ENCODE data around the gene MST1.

DNA sequence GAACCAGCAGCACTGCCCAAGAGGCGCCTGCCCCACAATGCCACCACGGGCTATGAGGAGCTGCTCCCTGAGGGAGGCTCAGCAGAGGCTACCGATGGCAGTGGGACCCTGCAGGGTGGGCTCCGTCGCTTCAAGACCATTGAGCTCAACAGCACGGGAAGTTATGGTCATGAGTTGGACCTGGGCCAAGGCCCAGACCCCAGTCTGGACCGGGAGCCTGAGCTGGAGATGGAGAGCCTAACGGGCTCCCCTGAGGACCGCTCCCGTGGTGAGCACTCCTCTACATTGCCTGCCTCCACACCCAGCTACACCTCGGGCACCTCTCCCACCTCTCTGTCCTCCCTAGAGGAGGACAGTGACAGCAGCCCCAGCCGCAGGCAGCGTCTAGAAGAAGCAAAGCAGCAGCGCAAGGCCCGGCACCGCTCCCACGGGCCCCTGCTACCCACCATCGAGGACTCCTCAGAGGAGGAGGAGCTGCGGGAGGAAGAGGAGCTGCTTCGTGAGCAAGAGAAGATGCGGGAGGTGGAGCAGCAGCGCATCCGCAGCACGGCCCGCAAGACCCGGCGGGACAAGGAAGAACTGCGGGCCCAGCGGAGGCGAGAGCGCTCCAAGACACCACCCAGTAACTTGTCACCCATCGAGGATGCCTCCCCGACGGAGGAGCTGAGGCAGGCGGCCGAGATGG, 36.9 kb downstream of the MST1 start:
- TF ChIP-seq, protein P1, sequence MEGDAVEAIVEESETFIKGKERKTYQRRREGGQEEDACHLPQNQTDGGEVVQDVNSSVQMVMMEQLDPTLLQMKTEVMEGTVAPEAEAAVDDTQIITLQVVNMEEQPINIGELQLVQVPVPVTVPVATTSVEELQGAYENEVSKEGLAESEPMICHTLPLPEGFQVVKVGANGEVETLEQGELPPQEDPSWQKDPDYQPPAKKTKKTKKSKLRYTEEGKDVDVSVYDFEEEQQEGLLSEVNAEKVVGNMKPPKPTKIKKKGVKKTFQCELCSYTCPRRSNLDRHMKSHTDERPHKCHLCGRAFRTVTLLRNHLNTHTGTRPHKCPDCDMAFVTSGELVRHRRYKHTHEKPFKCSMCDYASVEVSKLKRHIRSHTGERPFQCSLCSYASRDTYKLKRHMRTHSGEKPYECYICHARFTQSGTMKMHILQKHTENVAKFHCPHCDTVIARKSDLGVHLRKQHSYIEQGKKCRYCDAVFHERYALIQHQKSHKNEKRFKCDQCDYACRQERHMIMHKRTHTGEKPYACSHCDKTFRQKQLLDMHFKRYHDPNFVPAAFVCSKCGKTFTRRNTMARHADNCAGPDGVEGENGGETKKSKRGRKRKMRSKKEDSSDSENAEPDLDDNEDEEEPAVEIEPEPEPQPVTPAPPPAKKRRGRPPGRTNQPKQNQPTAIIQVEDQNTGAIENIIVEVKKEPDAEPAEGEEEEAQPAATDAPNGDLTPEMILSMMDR (IDR thresholded peaks at IDR 0.05), result no peak
- no peak for TF ChIP-seq POLR2A (IDR thresholded peaks at IDR 0.05)

Measured in breast epithelium (tissue), 3 donors.